MCF 10A (cell line): Measurements from ENCODE around the gene PHLDB3. TPM values are rescaled to one million over a fixed set of nuclear protein-coding genes. Genes with fewer than 3 reads are reported as not detected.

Source experiments
- BruUV-seq: library from RNA; stranded (reverse); fragments of 400-500 nt; replicated peaks from 2 replicates; lab custom pipeline; 2021; lab: Mats Ljungman, UMichigan
- CTCF ChIA-PET: fragments of 300-600 bp; sonication (Branson Sonifier 250); formaldehyde crosslinking; extraction: SDS; loops from one replicate; lab custom pipeline; 2021; ENCODE audit warnings: antibody characterized with exemption, inconsistent platforms; lab: Yijun Ruan, JAX
- POLR2A ChIA-PET: fragments of 300-600, 350-650 bp; sonication (Branson Sonifier 250); formaldehyde crosslinking; extraction: SDS; loops from one replicate; lab custom pipeline; 2020; ENCODE audit warnings: antibody characterized with exemption, inconsistent platforms; lab: Yijun Ruan, JAX
- DNase-seq: peaks from one replicate; pipeline ENCODE4 v3.0.0-alpha.2; 2018; ENCODE audit not compliant: unreplicated experiment
- H3K27ac Mint-ChIP-seq: one replicate; pipeline ENCODE4 v1.8.0; 2022; ENCODE audit warnings: mild to moderate bottlenecking, low read depth, mixed read lengths; ENCODE audit not compliant: unreplicated experiment
- H3K27me3 Mint-ChIP-seq: one replicate; pipeline ENCODE4 v1.8.0; 2022; ENCODE audit warnings: mixed read lengths; ENCODE audit not compliant: insufficient read depth, unreplicated experiment
- H3K36me3 Mint-ChIP-seq: one replicate; pipeline ENCODE4 v1.8.0; 2022; ENCODE audit warnings: mild to moderate bottlenecking, moderate library complexity, mixed read lengths; ENCODE audit not compliant: insufficient read depth, unreplicated experiment
- H3K4me1 Mint-ChIP-seq: one replicate; pipeline ENCODE4 v1.8.0; 2022; ENCODE audit warnings: mixed read lengths; ENCODE audit not compliant: insufficient read depth, unreplicated experiment
- H3K4me3 Mint-ChIP-seq: one replicate; pipeline ENCODE4 v1.8.0; 2022; ENCODE audit warnings: mild to moderate bottlenecking, moderate library complexity, mixed read lengths; ENCODE audit not compliant: unreplicated experiment
- H3K9me3 Mint-ChIP-seq: one replicate; pipeline ENCODE4 v1.8.0; 2022; ENCODE audit warnings: mixed read lengths; ENCODE audit not compliant: unreplicated experiment
- intact Hi-C: fragments of 100-400 bp; cut with micrococcal nuclease; formaldehyde crosslinking; loops from 2 replicates; pipeline ENCODE4 v1.14.1; 2022
- total RNA-seq: library from RNA; stranded (reverse); gene quantifications from 2 replicates; pipeline ENCODE4 v1.2.3, GENCODE V29; 2022
- TF ChIP-seq, protein P1 (sequence below): fragments of 200-600 bp; IDR thresholded peaks from one replicate; pipeline ENCODE4 v1.8.0; 2022; ENCODE audit warnings: antibody characterized with exemption, mild to moderate bottlenecking; ENCODE audit not compliant: unreplicated experiment

Gene PHLDB3
- total RNA-seq, 1 experiment from 2014 or later: 11.8 TPM

DNA sequence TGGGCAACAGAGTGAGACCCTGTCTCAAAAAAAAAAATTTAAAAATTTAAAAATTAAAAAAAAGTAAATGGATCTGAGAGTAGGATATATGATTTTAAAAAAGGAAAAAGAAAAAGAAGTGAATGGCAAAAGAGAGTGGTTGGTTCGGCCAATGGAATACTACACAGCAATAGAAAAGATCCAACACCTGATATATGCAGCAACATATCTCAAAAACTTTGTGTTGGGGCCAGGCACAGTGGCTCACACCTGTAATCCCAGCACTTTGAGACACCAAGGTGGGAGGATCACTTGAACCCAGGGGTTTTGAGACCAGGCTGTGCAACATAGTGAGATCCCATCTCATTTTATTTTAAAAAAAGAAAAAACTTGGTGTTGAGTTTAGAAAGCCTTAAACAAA lies 37.8 kb downstream of the PHLDB3 start:
- H3K4me3 Mint-ChIP-seq: no peak overlapping the region
- no peaks in the 10 kb centered on the region for H3K27me3 Mint-ChIP-seq
- H3K9me3 Mint-ChIP-seq: no peaks in the 10 kb centered on the region
- peaks cover 47% of the 10 kb centered on the region for H3K4me1 Mint-ChIP-seq
- no peaks in the 10 kb centered on the region for H3K36me3 Mint-ChIP-seq
- H3K27ac Mint-ChIP-seq: peak overlapping the region; percentile 91
- TF ChIP-seq, protein P1, sequence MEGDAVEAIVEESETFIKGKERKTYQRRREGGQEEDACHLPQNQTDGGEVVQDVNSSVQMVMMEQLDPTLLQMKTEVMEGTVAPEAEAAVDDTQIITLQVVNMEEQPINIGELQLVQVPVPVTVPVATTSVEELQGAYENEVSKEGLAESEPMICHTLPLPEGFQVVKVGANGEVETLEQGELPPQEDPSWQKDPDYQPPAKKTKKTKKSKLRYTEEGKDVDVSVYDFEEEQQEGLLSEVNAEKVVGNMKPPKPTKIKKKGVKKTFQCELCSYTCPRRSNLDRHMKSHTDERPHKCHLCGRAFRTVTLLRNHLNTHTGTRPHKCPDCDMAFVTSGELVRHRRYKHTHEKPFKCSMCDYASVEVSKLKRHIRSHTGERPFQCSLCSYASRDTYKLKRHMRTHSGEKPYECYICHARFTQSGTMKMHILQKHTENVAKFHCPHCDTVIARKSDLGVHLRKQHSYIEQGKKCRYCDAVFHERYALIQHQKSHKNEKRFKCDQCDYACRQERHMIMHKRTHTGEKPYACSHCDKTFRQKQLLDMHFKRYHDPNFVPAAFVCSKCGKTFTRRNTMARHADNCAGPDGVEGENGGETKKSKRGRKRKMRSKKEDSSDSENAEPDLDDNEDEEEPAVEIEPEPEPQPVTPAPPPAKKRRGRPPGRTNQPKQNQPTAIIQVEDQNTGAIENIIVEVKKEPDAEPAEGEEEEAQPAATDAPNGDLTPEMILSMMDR: no peak
- POLR2A ChIA-PET: interaction anchor here (1.0 to 2.4 kb wide), 5 partner anchors 37 to 66 kb away, joined by 4 to 12 read pairs (median 9); partner anchors contain the start of genes PHLDB3 and ZNF575
- intact Hi-C loops: no loop called here
- BruUV-seq: no TSS peak
- no peak for DNase-seq
- CTCF ChIA-PET: interaction anchor here (1.5 to 6.1 kb wide), 3 partner anchors 20 to 53 kb away, joined by 5 to 39 read pairs (median 6); no protein-coding TSS in a partner anchor

DNA sequence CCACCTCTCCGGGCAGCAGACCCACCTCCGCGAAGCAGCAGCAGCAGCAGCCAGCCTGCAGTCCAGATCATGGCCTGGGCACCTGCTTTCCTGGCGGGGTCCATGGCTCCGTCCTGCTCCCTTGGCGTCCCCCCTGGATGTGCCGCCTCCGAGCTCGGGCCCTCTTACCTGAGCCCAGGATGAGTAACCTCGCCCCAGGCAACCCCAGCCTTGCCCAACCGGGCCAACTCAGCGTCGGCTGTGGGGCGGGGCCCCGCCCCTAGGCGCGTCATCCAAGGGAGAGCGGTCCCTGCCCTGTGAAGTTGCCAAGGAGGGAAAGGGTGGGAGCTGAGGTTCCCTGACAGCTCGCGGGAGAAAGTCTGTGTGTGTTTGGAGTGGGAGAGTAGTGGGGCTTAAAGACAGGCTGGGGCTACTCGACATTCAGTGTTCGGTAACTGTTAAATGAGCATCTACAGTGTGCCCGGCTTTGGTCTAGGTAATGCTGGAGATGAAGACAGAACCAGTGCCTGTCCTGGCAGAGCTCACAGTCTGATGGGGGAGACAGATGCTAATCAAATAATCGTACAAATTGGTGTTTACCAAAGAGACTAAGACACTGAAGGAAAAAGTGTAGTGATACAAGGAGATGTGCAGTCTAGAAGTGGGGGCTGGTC lies 39.0 kb downstream of the PHLDB3 start, which contains the start of gene LYPD3:
TSS of gene LYPD3 (minus strand) at position 141 of the 653 bp plus-strand sequence. CDS start at position 104, 37 bp downstream.
- H3K36me3 Mint-ChIP-seq: peaks cover 5% of the 10 kb centered on the region
- no TSS peak for BruUV-seq
- no peaks in the 10 kb centered on the region for H3K27me3 Mint-ChIP-seq
- DNase-seq: peak; percentile 97
- intact Hi-C loops: loop anchor here (1.0 kb wide), 1 partner anchor 39 kb away; the partner anchor contains the start of gene PHLDB3
- peaks cover 47% of the 10 kb centered on the region for H3K4me1 Mint-ChIP-seq
- TF ChIP-seq, protein P1: no peak
- peak within 1 kb of the TSS; percentile 88 for H3K4me3 Mint-ChIP-seq
- ChIA-PET POLR2A (interaction anchor here (0.6 to 4.1 kb wide), 12 partner anchors 9 to 109 kb away, joined by 3 to 35 read pairs (median 5); partner anchors contain the start of genes PHLDB3, PINLYP, XRCC1 and ZNF575), CTCF (interaction anchor here (0.5 to 6.1 kb wide), 4 partner anchors 19 to 726 kb away, joined by 3 to 39 read pairs (median 5); partner anchors contain the start of gene PSG3)
- no peaks in the 10 kb centered on the region for H3K9me3 Mint-ChIP-seq
- peak within 1 kb of the TSS; percentile 56 for H3K27ac Mint-ChIP-seq

DNA sequence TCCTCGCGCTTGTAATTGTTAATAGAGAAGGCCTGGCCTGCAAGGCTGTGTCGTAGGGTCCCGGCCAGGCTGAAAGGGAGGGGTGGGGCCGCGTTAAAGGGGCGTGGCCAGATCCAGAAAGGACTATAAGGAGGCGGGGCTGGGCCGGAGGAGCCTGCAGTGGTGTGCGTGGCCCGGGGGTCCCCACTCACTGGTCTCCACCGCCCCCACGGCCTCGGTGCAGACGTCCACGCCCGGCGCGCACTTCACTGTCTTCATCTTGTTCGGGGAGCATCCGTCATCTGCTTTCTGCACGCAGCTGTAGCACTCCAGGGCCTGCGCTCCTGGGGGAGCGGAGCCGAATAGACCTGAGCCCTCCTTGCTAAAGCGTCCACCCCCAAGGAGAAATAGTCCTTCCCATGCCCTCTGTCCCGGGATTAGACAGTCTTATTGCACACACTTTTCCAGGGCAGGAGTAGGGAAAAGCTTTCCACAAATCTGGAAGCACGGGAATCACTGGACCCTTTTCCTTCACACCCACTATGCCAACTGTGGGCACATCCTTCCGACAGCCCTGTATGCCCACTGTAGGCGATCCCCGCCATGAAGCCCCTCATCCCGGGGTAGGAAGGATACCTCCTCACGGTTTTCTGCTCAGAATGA lies 40.3 kb downstream of the PHLDB3 start:
- Mint-ChIP-seq H3K36me3 (peaks cover 5% of the 10 kb centered on the region), H3K4me1 (peaks cover 47% of the 10 kb centered on the region), H3K27me3 (no peaks in the 10 kb centered on the region), H3K4me3 (peak overlapping the region; percentile 88), H3K9me3 (no peaks in the 10 kb centered on the region), H3K27ac (peak overlapping the region; percentile 80)
- no TSS peak for BruUV-seq
- CTCF ChIA-PET: interaction anchor here (0.7 to 6.1 kb wide), 5 partner anchors 17 to 1737 kb away, joined by 3 to 39 read pairs (median 4); no protein-coding TSS in a partner anchor
- intact Hi-C loops: no loop called here
- POLR2A ChIA-PET: interaction anchor here (0.6 to 4.1 kb wide), 20 partner anchors 10 to 294 kb away, joined by 3 to 35 read pairs (median 6); partner anchors contain the start of genes ETHE1, IRGQ, PHLDB3 and ZNF575
- TF ChIP-seq, protein P1: no peak
- DNase-seq: no peak
